Endodermal cell (in vitro differentiated cells): Measurements from ENCODE around the gene SCT. TPM values are rescaled to one million over a fixed set of nuclear protein-coding genes. Genes with fewer than 3 reads are reported as not detected.

Source experiments
- DNase-seq: peaks from one replicate; pipeline ENCODE4 v3.0.0-alpha.2; 2017
- H3K27ac ChIP-seq: 2 replicates; pipeline ENCODE4 v1.5.1; 2013; ENCODE audit warnings: mild to moderate bottlenecking, low read depth, low read length, moderate library complexity
- H3K27me3 ChIP-seq: 2 replicates; pipeline ENCODE4 v1.6.1; 2013; ENCODE audit warnings: mild to moderate bottlenecking, low read length, moderate library complexity; ENCODE audit not compliant: insufficient read depth, control insufficient read depth, poor library complexity, severe bottlenecking
- H3K36me3 ChIP-seq: 2 replicates; pipeline ENCODE4 v1.7.0; 2013; ENCODE audit warnings: mild to moderate bottlenecking, low read length, moderate library complexity; ENCODE audit not compliant: control insufficient read depth, insufficient read depth
- H3K4me1 ChIP-seq: one replicate; pipeline ENCODE4 v1.7.0; 2013; ENCODE audit warnings: low read length; ENCODE audit not compliant: control insufficient read depth, insufficient read depth
- H3K4me3 ChIP-seq: 2 replicates; pipeline ENCODE4 v1.5.1; 2013; ENCODE audit warnings: mild to moderate bottlenecking, low read length, moderate library complexity
- H3K9ac ChIP-seq: 2 replicates; pipeline ENCODE4 v1.6.1; 2013; ENCODE audit warnings: mild to moderate bottlenecking, low read length, moderate library complexity; ENCODE audit not compliant: poor library complexity, severe bottlenecking; ENCODE audit errors: extremely low read depth
- H3K9me3 ChIP-seq: 2 replicates; pipeline ENCODE4 v1.6.1; 2013; ENCODE audit warnings: mild to moderate bottlenecking, low read length, moderate library complexity; ENCODE audit not compliant: control insufficient read depth
- H3K27ac Mint-ChIP-seq: 2 replicates; pipeline ENCODE4 v1.8.0; 2020; ENCODE audit warnings: mixed read lengths
- H3K27me3 Mint-ChIP-seq: 2 replicates; pipeline ENCODE4 v1.8.0; 2021; ENCODE audit warnings: mild to moderate bottlenecking, mixed read lengths; ENCODE audit not compliant: insufficient read depth
- H3K36me3 Mint-ChIP-seq: 2 replicates; pipeline ENCODE4 v1.8.0; 2020; ENCODE audit warnings: low read depth, mixed read lengths
- H3K4me1 Mint-ChIP-seq: 2 replicates; pipeline ENCODE4 v1.8.0; 2020; ENCODE audit warnings: mixed read lengths
- H3K4me3 Mint-ChIP-seq: 2 replicates; pipeline ENCODE4 v1.8.0; 2020; ENCODE audit warnings: mild to moderate bottlenecking, moderate library complexity, mixed read lengths
- H3K9me3 Mint-ChIP-seq: 2 replicates; pipeline ENCODE4 v1.8.0; 2020; ENCODE audit warnings: mild to moderate bottlenecking, mixed read lengths
- CTCF ChIP-seq: fragments of 200-600 bp; sonication (generic); conservative IDR thresholded peaks from 2 replicates; pipeline ENCODE4 v1.5.0; 2021; ENCODE audit warnings: antibody characterized with exemption, mild to moderate bottlenecking
- WGBS, 2 experiments: methylation state at CpG; one replicate each; pipeline versions ENCODE4 v1.1.5 to v1.1.7; 2013; ENCODE audit warnings: missing lambda C conversion rate in 2 of 2, mixed read lengths in 1 of 2; ENCODE audit not compliant: insufficient coverage in 1 of 2, insufficient read length in 1 of 2; 5-methylcytosine and 5-hydroxymethylcytosine counted together
- total RNA-seq, 2 donors: library from RNA; stranded (reverse); fragmentation: NEBNext Ultra II Directional in 1 of 2; extraction: Animal tissue kit (Norgen Biotek cat#: 25700) in 1 of 2; gene quantifications; 2 replicates in 1 of 2; 3 replicates in 1 of 2; pipeline ENCODE4 v1.2.1, GENCODE V29; 2021

The SCT gene
- total RNA-seq, 2 donors from 2014 or later = 3.9 to 6.1 TPM

DNA sequence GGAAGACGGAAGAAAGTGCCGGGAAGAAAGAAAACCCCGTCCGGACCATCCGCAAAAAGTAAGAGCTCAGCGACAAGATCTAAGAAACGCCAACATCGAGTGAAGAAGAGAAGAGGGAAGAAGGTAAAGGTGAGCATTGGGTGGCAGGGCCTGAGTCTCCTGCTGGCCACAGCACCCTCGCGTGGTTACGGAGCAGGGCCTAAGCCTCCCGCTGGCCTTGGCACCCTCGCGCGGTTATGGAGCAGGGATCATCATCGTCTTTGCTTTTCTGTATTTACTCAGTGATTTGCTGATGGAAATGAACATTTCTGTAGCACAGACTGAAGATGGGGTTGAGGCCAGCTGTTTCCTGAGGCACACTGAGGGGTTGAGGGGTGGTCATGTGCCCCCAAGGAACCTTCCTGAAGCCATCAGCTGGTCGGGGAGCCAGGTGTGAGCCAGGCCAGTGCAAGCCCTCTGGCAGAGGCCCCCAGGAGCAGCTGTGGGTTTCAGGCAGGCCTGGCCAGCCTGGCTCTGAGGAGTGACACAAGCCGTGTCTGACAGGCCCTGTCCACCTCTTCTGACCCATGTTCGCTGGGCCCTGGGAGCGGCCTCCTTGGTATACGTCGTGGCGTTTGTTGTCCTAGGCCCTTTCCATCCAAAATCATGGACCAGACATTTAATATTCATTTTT is 25.3 kb downstream of the SCT start:
- 95 to 96% methylated on average over 17 to 23 of the region's 23 CpGs for WGBS, 2 experiments
- no peak overlapping the region for H3K4me3 ChIP-seq
- H3K9me3 ChIP-seq = no peaks in the 10 kb centered on the region
- H3K4me1 Mint-ChIP-seq = no peaks in the 10 kb centered on the region
- no peak overlapping the region for H3K4me3 Mint-ChIP-seq
- H3K36me3 ChIP-seq = peaks cover 67% of the 10 kb centered on the region
- no peaks in the 10 kb centered on the region for H3K9me3 Mint-ChIP-seq
- no peak overlapping the region for H3K9ac ChIP-seq
- DNase-seq = no peak
- H3K36me3 Mint-ChIP-seq = peaks cover 59% of the 10 kb centered on the region
- no peak overlapping the region for H3K27ac ChIP-seq
- TF ChIP-seq CTCF = no peak
- peak overlapping the region; percentile 1 for H3K27ac Mint-ChIP-seq
- H3K4me1 ChIP-seq = no peaks in the 10 kb centered on the region
- H3K27me3 ChIP-seq = no peaks in the 10 kb centered on the region
- no peaks in the 10 kb centered on the region for H3K27me3 Mint-ChIP-seq

DNA sequence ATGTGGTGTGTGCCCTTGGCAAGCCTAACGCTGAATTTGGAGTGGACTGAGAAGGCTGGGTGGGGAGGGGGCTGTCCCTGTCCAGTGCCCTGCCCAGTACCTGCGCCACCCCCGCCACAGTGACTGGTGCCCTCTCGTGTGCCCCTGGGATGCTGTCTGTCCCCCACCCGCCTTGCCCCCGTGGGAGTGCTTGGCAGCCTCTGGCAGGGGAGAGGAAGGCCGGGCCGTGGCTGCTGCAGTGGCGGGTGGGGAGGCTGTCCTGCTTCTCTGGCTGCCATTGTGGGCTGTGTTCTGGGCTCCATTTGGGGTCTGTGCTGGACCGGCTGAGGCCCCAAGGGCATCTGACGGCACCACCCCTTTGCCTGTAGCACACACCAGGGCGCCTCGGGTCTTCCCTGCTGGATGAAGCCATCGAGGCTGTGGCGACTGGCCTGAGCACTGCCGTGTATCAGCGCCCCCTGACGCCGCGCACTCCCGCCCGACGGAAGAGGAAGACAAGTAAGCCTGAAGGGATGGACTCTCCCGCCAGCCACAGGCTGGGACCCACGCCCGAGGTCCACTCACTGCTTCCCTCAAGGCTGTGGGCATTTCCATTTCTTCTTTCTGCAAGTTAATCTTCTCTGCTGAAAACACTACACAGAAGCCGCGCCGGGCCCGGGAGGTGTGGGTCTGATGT is 28.8 kb downstream of the SCT start:
- Mint-ChIP-seq H3K4me1 (no peaks in the 10 kb centered on the region), H3K4me3 (no peak overlapping the region), H3K36me3 (peaks cover 60% of the 10 kb centered on the region), H3K9me3 (no peaks in the 10 kb centered on the region), H3K27me3 (no peaks in the 10 kb centered on the region), H3K27ac (no peak overlapping the region)
- H3K36me3 ChIP-seq = peaks cover 74% of the 10 kb centered on the region
- no peak overlapping the region for H3K4me3 ChIP-seq
- no peaks in the 10 kb centered on the region for H3K4me1 ChIP-seq
- H3K9me3 ChIP-seq = no peaks in the 10 kb centered on the region
- DNase-seq = no peak
- no peaks in the 10 kb centered on the region for H3K27me3 ChIP-seq
- TF ChIP-seq CTCF = no peak
- 93 to 95% methylated on average over 25 to 30 of the region's 30 CpGs for WGBS, 2 experiments
- no peak overlapping the region for H3K27ac ChIP-seq
- no peak overlapping the region for H3K9ac ChIP-seq

DNA sequence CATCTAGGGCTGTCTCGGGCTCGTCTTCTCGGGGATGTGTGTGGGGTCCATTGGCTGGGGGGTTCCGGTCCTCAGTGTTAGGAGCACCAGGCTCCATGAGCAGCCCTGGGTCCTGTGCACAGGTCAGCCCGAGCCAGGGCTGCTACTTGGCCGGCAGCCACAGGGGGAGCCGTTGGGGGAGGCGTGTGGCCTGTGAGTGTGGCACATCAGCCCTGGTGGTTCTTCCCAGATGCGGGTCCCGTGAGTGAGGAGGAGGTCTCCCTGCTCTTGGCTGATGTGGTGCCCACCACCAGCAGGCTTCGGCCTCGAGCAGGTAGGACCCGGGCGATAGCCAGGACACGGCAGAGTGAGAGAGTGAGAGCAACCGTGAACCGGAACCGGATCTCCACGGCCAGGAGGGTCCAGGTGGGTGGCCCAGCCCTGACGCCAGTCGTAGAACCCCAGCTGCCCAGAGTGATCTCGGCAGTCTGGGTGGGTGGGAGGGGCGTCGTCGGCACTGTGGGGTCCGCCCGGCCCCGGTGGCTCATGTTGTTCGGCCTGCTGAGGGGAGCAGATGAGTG is 29.7 kb downstream of the SCT start:
- no peaks in the 10 kb centered on the region for H3K9me3 Mint-ChIP-seq
- peaks cover 66% of the 10 kb centered on the region for H3K36me3 Mint-ChIP-seq
- Histone ChIP-seq H3K9me3 (no peaks in the 10 kb centered on the region), H3K27ac (no peak overlapping the region), H3K27me3 (no peaks in the 10 kb centered on the region), H3K36me3 (peaks cover 73% of the 10 kb centered on the region), H3K9ac (no peak overlapping the region), H3K4me3 (no peak overlapping the region), H3K4me1 (no peaks in the 10 kb centered on the region)
- WGBS, 2 experiments = 83 to 95% methylated on average over 12 to 29 of the region's 29 CpGs
- peak overlapping the region; percentile 92 for H3K27ac Mint-ChIP-seq
- TF ChIP-seq CTCF = peak; percentile 71
- H3K4me1 Mint-ChIP-seq = no peaks in the 10 kb centered on the region
- peak; percentile 86 for DNase-seq
- no peak overlapping the region for H3K4me3 Mint-ChIP-seq
- no peaks in the 10 kb centered on the region for H3K27me3 Mint-ChIP-seq
